NCI-H187 (cell line): ENCODE data around the gene CD34.
"Not testable (repeated sequence)": the region's sequence is repeated elsewhere in the genome, so short reads cannot be mapped to it uniquely, and the experiment has no call there.

Experiments
- DNase-seq, 2 experiments: peaks; one replicate each; lab custom pipeline; 2025; lab: John Stamatoyannopoulos, UW

CD34 gene, protein sequence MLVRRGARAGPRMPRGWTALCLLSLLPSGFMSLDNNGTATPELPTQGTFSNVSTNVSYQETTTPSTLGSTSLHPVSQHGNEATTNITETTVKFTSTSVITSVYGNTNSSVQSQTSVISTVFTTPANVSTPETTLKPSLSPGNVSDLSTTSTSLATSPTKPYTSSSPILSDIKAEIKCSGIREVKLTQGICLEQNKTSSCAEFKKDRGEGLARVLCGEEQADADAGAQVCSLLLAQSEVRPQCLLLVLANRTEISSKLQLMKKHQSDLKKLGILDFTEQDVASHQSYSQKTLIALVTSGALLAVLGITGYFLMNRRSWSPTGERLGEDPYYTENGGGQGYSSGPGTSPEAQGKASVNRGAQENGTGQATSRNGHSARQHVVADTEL

DNA sequence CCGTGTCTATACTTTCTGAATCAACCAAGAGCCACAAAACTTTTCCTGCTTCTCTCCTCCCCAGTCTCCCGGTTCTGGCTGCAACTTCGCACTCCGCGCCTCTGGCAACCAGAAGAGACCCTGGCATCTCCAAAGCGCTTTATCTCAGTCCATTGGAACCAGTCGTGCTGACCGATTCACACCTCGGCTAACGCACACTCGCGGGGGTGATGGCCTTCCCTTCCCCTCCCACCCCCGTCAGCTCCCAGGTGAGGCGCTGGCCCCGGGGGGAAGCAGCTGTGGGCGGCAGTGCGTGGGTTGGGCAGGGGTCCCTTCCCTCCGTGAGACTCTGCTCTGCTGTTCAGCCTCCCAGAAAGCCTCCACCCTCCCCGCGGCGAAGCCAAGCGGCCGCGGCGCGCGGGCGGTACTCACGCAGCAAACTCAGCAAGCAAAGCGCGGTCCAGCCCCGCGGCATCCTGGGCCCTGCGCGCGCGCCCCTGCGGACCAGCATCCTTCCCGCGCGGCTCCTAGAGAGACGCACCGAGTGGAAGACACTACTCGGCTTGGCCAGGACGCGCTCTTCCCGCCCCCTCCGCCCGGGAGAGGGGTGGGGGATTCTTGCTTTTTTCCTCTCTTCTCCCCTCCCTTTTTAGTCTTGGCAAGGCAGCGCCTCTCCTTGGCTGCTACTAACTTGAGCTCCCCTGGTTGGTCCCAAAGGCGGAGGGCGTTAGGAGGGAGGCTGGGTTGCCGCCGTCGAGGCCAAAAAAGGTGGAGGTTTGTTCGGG is at the start of gene CD34:
Gene CD34, minus strand, starts transcription at position 535 of the 764 bp plus-strand sequence. Its CDS starts 45 bp downstream, at position 490.
- DNase-seq: no peak

- DNase-seq: no peak
These were observed 49.4 kb upstream of the CD34 start for GRCh38 chr1:207960346-207960745.

DNA sequence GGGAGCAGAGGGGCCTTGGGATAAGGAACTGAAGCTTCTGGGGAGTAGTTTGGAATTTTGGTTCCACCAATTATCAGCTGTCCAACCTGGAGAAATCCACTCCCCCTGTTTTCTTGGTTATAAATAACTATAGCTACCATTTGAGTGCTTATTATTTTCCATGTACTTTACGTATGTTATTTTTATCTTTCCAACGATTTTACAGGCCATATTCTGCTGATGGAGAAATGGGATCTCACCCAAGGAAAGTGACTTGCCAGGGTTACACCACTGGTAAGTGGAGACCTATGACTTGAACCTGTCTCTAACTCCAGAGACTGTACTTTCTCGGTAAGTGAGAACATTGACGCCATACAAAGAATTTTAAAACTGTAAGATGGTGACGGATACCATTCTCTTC is 49.0 kb upstream of the CD34 start:
- no peak for DNase-seq

DNA sequence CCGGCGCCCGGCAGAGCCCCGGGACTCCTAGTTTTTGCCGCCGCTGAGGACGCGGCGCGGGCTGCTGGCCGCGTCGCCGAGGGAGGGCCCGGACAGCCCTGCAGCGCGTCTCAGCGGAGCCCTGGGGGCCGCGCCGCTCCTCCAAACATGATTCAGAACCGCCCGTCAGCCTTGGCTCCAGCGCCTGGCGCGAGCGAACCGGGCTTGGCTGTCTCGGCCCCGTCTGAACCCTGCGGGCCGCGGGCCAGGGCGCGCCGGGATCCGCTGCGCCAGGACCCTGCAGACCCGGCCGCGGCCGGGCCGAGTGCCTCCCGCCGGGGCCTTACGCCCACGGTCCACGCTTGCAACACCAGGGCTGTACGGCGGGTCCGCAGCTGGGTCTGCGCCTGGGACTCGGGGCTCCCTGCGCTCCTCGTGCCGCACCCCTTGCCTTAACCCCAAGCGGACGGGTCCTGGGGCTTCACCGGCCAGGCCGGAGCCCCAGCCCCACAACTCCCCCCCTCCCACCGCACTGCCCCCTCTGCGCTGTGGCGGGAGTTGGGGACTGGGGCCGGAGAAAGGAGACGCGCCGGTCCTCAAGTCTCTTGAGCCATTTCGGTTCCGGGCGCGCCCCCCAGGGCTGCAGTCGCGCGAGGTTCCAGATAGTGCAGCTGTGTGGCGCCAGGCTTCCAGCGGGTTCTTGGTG is 48.4 kb upstream of the CD34 start:
- no peak for DNase-seq

DNA sequence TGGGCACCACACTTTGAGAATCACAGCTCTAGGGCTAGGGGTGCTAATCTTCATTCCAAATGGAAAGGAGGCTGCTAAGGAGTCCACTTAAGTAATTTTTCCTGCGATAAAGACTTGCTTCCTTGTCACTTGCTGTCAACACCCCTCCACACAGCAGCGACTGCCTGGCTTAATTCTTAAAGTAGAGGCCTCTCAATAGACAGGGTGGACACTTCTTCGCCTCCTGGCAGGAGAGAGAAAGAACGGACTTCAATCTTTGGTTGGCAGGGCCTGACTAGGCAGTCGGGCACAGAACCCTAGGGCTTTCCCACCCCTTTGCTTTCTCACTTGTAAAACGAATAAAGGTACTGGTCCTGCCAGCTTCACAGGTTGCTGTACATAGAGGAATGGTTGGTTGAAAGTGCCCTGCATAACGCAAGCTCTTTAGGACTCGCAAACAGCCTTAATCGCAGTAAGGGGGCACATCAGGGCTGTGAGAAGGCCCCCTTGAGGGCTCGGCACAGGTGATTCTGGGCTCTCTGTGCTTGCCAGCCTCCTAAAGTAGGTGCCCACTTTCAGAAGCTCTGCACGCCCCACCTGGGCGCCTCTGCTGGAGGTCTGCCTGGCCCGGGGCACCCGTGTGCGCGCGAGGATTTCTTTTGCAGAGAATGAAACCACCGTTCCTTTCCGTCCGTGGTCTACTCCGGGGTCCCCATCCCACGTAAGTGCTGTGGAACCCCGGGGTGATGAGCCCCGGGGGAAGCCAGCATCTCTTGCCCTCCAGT is 47.6 kb upstream of the CD34 start:
- DNase-seq: no peak

GRCh38 chr1:207956986-207957385 is 46.1 kb upstream of the CD34 start:
- DNase-seq: no peak

- no peak for DNase-seq
These were observed 43.2 kb upstream of the CD34 start for GRCh38 chr1:207954104-207954503.

- DNase-seq: no peak
These were observed 42.0 kb upstream of the CD34 start for GRCh38 chr1:207952617-207953542.

GRCh38 chr1:207951652-207952051 is 40.7 kb upstream of the CD34 start:
- DNase-seq: no peak

- no peak for DNase-seq
These were observed 39.8 kb upstream of the CD34 start for GRCh38 chr1:207950750-207951149.

DNA sequence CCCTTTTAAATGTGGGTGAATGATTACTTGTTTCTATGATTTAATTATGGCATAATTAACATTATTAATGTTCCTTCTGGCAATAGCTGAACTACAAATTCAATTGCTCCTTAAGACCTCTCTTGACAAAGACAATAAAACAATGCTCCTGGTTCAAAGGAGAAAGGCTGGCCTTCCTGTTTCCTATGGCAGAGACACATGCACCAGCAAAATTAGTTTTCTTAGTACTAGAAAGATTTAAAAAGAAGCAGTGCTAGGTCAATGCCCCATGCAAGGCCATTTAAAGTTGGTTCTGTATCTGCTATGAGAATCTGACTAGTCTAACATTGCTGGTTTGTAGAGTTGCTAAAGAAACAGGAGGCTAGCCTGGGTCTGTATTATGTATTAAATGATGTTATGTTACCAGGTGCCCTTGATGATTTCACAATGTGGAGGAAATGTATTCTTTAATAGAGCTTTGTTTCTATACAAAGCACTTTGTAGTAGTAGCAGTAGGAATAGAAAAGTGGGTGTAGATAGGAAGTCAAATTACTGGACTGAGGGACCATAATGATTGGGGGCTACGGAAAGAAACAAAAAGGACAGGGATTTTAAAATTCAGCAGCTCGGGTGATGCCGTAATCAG is 38.8 kb upstream of the CD34 start:
- no peak for DNase-seq

- DNase-seq: no peak
These were observed 37.8 kb upstream of the CD34 start for GRCh38 chr1:207948536-207949250.

GRCh38 chr1:207946756-207947155 is 35.8 kb upstream of the CD34 start:
- DNase-seq: no peak

DNA sequence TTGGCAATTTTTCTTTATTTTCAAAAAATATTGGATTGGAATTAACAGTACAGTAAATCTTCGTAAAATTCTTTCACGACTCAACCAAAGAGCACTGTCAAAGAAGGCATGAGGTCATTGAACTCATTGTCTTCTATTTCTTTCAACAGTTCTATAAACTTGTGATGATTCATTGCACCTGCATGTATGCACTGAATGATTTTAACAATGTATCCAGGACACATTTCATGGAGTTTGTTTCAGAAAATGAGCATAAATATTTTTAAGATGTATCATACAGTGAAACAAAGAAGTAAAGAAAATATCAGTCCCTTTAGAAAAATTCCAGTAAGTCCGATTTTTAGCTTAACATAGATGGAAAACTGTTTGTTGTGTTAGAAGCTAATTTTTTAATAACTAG is 33.6 kb upstream of the CD34 start:
- DNase-seq: no peak

DNA sequence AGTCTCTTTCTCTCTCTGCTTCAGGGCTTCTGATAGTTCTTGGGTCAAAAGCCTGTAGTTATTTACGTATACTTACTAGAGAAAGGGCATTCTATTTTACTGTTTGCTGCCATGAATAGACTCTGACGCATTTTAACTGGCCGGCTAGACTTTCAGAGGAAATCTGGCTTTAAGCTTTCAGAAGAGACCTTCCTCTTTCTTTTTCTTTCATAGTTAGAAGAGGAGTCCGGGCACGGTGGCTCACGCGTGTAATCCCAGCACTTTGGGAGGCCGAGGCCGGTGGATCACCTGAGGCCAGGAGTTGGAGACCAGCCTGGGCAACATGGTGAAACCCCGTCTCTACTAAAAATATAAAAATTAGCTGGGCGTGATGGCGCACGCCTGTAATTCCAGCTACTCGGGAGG is 31.4 kb upstream of the CD34 start:
- DNase-seq: not testable (repeated sequence)

- DNase-seq: no peak
These were observed 30.7 kb upstream of the CD34 start for GRCh38 chr1:207941665-207942064.

- DNase-seq: no peak
These were observed 27.1 kb upstream of the CD34 start for GRCh38 chr1:207938016-207938415.

GRCh38 chr1:207937204-207937603 is 26.3 kb upstream of the CD34 start:
- DNase-seq: no peak

DNA sequence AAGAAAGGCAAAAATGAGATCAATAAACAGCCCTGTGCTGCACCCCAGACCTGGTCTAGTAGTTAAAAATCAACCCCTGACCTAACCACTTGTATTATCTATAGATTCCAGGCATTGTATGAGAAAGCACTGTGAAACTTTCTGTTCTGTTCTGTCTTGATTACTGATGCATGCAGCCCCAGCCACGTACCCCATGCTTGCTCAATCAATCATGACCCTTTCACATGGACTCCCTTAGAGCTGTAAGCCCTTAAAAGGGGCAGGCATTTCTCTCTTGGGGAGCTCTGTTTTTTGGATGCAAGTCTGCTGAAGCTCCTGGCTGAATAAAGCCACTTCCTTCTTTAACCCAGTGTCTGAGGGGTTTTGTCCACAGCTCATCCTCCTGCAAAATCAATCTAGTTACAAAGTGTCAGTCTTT is 24.2 kb upstream of the CD34 start:
- DNase-seq: no peak
